Keratinocyte (primary cell): ENCODE measurements around the gene BCAS1.

Experiments
- EZH2 ChIP-seq: IDR thresholded peaks from one replicate; pipeline ENCODE4 v1.6.1; 2012; ENCODE audit warnings: inconsistent platforms, mild to moderate bottlenecking, low read length, moderate library complexity
- TF ChIP-seq, protein P1 (sequence below), 3 experiments: IDR thresholded peaks in 1 of 3; conservative IDR thresholded peaks in 1 of 3; optimal IDR thresholded peaks in 1 of 3; 2 replicates in 2 of 3; 3 replicates in 1 of 3; pipeline versions ENCODE3 to v1.5.1; 2011; ENCODE audit warnings: low read length in 3 of 3, mild to moderate bottlenecking in 3 of 3, moderate library complexity in 2 of 3, control low read depth in 1 of 3, inconsistent platforms in 1 of 3; ENCODE audit not compliant: insufficient read depth in 2 of 3; ENCODE audit errors: extremely low read depth in 1 of 3

DNA sequence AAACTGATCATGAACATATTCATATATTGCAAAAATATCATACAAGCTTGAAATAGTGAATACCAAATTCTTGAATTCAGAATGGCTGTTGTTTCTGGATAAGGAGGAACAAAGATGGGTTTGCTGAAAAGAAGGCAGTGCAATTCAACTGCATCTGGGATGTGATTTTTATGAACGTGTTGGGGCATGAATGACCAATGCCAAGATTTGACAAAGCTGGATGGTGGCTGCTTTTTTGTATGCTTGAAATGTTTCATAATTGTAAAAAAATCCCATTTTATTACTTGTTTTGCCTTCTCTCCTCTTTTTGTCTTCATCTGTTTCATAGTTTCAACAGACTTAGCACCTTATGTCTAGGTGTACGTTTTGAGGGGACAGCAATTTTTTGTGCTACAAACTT lies 36.8 kb upstream of the BCAS1 start:
- TF ChIP-seq, protein P1, sequence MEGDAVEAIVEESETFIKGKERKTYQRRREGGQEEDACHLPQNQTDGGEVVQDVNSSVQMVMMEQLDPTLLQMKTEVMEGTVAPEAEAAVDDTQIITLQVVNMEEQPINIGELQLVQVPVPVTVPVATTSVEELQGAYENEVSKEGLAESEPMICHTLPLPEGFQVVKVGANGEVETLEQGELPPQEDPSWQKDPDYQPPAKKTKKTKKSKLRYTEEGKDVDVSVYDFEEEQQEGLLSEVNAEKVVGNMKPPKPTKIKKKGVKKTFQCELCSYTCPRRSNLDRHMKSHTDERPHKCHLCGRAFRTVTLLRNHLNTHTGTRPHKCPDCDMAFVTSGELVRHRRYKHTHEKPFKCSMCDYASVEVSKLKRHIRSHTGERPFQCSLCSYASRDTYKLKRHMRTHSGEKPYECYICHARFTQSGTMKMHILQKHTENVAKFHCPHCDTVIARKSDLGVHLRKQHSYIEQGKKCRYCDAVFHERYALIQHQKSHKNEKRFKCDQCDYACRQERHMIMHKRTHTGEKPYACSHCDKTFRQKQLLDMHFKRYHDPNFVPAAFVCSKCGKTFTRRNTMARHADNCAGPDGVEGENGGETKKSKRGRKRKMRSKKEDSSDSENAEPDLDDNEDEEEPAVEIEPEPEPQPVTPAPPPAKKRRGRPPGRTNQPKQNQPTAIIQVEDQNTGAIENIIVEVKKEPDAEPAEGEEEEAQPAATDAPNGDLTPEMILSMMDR (optimal IDR thresholded peaks at IDR 0.05 in 1 of 3, IDR thresholded peaks at IDR 0.05 in 1 of 3, conservative IDR thresholded peaks at IDR 0.05 in 1 of 3; ENCODE audit: extremely low read depth in 1 of 3, insufficient read depth in 2 of 3, low read length in 3 of 3) = no peak
- TF ChIP-seq EZH2 = no peak
